Smooth muscle cell of the coronary artery (primary cell): ENCODE measurements around the gene FOXD3. TPM values are rescaled to one million over a fixed set of nuclear protein-coding genes. Genes with fewer than 3 reads are reported as not detected.

Experiments used
- total RNA-seq: library from RNA; depleted of rRNA; stranded (reverse); fragments of >200 nt; gene quantifications from 2 replicates; pipeline ENCODE4 v1.2.3, GENCODE V29; 2014; ENCODE audit warnings: low replicate concordance

Gene FOXD3
- not detected in 2 replicates for total RNA-seq

DNA sequence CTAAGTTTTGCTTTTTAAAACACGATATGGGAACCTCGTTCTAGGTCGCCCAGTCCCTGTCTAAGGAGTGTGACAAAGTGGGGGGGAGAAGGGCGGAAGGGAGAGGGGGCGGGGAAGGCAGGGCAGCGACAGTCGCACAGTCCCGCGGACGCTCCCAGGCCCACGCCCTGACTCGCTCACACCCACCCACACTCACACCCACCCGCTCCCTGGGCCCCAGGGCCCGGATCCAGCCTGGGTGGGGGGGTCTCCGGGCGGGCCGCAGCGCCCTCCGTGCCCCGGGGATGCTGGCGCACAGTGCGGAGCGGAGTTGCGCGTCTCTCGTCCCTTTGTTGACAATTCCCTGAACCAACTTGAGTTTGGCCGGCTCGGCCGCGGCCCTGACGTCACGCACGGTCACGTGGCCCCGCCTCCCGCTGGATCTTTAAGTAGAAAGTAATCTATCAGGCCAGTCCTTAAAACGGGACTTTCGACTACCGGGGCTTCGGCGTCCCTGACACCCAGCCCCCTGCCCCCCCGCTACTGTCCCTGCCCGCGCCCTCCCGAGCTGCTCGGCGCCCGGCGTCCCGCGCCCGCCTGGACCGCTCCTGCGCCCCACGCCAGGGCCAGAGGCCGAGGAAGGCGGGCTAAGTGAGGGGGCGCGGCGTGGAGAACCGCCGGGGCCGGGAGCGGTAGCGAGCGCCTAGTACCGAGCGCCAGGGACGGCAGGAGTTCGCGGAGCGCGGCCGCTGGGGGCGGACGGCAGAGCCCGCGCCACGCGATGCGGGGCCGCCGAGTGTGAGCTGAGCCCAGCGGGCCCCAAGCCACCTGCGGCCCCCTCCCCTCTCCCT is at the start of gene FOXD3:
FOXD3 (plus strand) TSS at position 454 of the 830 bp plus-strand sequence. CDS start 492 bp downstream, outside the sequence.

GRCh38 chr1:63367215-63368103 is 45.1 kb downstream of the FOXD3 start, which contains the start of gene ALG6:
TSS of gene ALG6 (plus strand) at chr1:63367627. CDS start at chr1:63370978, 3,351 bp downstream.

Other genes with a start within 250 kb of the FOXD3 start
- gene ALG6, start 45.1 kb downstream of the FOXD3 start, total RNA-seq: 4.3 and 8.7 TPM in 2 replicates
- gene ITGB3BP, start 200.7 kb downstream of the FOXD3 start, total RNA-seq: 8.3 and 17.6 TPM in 2 replicates
- 4.3 and 8.3 TPM in 2 replicates for gene EFCAB7, start 201.0 kb downstream of the FOXD3 start, total RNA-seq